ENCODE measurements around the gene IHH.

DNA sequence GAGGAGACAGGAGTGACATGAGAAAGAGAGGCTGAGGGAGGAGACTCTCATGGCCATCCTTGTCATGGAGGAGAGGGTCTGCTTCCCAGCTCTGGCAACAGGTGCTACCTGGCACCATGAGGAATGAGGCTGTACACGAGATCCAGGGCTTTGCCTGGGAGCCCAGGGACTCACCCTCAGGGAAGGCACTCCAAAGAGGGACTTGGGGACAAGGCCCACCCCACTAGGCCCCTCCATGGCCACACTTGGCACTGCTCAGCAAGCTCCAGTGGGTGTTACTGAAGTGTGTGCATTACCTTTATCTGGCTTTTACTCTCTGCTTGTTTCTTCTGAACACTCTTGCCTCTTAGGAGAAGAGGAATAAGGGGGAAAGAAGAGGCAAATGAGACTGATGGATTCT lies 22.1 kb downstream of the IHH start:
- TF ChIP-seq ZNF292 (tag by site-specific recombination; IDR thresholded peaks at IDR 0.05; ENCODE audit: borderline replicate concordance, low read depth) (no peak), TRIM28 (IDR thresholded peaks at IDR 0.05; ENCODE audit: borderline replicate concordance, low read length) (no peak), ZNF837 (tag by site-specific recombination; IDR thresholded peaks at IDR 0.05) (no peak), SCRT1 (tag by site-specific recombination; IDR thresholded peaks at IDR 0.05; ENCODE audit: borderline replicate concordance) (no peak), ZNF785 (tag by site-specific recombination; IDR thresholded peaks at IDR 0.05) (no peak), ZNF133 (tag by site-specific recombination; IDR thresholded peaks at IDR 0.05) (no peak), ZNF274 (IDR thresholded peaks at IDR 0.05; ENCODE audit: low read length) (no peak), ZNF274 (tag by site-specific recombination; IDR thresholded peaks at IDR 0.05; ENCODE audit: borderline replicate concordance) (no peak)
- TF ChIP-seq, protein P1, sequence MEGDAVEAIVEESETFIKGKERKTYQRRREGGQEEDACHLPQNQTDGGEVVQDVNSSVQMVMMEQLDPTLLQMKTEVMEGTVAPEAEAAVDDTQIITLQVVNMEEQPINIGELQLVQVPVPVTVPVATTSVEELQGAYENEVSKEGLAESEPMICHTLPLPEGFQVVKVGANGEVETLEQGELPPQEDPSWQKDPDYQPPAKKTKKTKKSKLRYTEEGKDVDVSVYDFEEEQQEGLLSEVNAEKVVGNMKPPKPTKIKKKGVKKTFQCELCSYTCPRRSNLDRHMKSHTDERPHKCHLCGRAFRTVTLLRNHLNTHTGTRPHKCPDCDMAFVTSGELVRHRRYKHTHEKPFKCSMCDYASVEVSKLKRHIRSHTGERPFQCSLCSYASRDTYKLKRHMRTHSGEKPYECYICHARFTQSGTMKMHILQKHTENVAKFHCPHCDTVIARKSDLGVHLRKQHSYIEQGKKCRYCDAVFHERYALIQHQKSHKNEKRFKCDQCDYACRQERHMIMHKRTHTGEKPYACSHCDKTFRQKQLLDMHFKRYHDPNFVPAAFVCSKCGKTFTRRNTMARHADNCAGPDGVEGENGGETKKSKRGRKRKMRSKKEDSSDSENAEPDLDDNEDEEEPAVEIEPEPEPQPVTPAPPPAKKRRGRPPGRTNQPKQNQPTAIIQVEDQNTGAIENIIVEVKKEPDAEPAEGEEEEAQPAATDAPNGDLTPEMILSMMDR (tag by site-specific recombination; IDR thresholded peaks at IDR 0.05): no peak
- TF ChIP-seq, protein P2, sequence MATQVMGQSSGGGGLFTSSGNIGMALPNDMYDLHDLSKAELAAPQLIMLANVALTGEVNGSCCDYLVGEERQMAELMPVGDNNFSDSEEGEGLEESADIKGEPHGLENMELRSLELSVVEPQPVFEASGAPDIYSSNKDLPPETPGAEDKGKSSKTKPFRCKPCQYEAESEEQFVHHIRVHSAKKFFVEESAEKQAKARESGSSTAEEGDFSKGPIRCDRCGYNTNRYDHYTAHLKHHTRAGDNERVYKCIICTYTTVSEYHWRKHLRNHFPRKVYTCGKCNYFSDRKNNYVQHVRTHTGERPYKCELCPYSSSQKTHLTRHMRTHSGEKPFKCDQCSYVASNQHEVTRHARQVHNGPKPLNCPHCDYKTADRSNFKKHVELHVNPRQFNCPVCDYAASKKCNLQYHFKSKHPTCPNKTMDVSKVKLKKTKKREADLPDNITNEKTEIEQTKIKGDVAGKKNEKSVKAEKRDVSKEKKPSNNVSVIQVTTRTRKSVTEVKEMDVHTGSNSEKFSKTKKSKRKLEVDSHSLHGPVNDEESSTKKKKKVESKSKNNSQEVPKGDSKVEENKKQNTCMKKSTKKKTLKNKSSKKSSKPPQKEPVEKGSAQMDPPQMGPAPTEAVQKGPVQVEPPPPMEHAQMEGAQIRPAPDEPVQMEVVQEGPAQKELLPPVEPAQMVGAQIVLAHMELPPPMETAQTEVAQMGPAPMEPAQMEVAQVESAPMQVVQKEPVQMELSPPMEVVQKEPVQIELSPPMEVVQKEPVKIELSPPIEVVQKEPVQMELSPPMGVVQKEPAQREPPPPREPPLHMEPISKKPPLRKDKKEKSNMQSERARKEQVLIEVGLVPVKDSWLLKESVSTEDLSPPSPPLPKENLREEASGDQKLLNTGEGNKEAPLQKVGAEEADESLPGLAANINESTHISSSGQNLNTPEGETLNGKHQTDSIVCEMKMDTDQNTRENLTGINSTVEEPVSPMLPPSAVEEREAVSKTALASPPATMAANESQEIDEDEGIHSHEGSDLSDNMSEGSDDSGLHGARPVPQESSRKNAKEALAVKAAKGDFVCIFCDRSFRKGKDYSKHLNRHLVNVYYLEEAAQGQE (tag by site-specific recombination; IDR thresholded peaks at IDR 0.05): no peak
- TF ChIP-seq, protein P3, sequence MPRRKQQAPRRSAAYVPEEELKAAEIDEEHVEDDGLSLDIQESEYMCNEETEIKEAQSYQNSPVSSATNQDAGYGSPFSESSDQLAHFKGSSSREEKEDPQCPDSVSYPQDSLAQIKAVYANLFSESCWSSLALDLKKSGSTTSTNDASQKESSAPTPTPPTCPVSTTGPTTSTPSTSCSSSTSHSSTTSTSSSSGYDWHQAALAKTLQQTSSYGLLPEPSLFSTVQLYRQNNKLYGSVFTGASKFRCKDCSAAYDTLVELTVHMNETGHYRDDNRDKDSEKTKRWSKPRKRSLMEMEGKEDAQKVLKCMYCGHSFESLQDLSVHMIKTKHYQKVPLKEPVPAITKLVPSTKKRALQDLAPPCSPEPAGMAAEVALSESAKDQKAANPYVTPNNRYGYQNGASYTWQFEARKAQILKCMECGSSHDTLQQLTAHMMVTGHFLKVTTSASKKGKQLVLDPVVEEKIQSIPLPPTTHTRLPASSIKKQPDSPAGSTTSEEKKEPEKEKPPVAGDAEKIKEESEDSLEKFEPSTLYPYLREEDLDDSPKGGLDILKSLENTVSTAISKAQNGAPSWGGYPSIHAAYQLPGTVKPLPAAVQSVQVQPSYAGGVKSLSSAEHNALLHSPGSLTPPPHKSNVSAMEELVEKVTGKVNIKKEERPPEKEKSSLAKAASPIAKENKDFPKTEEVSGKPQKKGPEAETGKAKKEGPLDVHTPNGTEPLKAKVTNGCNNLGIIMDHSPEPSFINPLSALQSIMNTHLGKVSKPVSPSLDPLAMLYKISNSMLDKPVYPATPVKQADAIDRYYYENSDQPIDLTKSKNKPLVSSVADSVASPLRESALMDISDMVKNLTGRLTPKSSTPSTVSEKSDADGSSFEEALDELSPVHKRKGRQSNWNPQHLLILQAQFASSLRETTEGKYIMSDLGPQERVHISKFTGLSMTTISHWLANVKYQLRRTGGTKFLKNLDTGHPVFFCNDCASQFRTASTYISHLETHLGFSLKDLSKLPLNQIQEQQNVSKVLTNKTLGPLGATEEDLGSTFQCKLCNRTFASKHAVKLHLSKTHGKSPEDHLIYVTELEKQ (tag by site-specific recombination; IDR thresholded peaks at IDR 0.05; ENCODE audit: borderline replicate concordance): no peak
